ENCODE measurements around the gene RGSL1.

Gene RGSL1

DNA sequence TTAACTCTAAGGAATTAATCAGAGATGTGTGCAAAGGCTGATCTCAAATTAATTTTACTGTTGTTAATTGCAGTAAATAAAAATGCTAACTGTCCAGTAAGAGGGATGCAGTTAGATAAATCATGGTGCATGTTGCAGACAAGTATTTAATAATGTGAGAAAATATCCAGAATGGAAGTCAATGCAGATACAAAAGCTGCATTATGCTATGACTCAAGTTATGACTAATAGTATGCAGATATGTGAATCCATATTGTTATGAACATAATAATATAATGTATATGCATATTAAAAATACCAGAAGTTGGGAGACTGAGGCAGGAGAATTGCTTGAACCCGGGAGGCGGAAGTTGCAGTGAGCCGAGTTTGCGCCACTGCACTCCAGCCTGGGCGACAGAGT is 117.7 kb downstream of the RGSL1 start:
- TF ChIP-seq, protein P1, sequence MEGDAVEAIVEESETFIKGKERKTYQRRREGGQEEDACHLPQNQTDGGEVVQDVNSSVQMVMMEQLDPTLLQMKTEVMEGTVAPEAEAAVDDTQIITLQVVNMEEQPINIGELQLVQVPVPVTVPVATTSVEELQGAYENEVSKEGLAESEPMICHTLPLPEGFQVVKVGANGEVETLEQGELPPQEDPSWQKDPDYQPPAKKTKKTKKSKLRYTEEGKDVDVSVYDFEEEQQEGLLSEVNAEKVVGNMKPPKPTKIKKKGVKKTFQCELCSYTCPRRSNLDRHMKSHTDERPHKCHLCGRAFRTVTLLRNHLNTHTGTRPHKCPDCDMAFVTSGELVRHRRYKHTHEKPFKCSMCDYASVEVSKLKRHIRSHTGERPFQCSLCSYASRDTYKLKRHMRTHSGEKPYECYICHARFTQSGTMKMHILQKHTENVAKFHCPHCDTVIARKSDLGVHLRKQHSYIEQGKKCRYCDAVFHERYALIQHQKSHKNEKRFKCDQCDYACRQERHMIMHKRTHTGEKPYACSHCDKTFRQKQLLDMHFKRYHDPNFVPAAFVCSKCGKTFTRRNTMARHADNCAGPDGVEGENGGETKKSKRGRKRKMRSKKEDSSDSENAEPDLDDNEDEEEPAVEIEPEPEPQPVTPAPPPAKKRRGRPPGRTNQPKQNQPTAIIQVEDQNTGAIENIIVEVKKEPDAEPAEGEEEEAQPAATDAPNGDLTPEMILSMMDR (IDR thresholded peaks at IDR 0.05; ENCODE audit: insufficient read depth, low read length, missing control alignments), result no peak
- H3K4me3 ChIP-seq (ENCODE audit: low read depth, low read length), result no peak overlapping the region
- ChIA-PET POLR2A (no interaction called here), CTCF (interaction anchor here (1.5 kb wide), 1 partner anchor 214 kb away, joined by 3 read pairs; no protein-coding TSS in a partner anchor)
- no peak for DNase-seq (ENCODE audit: low read depth, low spot score)

DNA sequence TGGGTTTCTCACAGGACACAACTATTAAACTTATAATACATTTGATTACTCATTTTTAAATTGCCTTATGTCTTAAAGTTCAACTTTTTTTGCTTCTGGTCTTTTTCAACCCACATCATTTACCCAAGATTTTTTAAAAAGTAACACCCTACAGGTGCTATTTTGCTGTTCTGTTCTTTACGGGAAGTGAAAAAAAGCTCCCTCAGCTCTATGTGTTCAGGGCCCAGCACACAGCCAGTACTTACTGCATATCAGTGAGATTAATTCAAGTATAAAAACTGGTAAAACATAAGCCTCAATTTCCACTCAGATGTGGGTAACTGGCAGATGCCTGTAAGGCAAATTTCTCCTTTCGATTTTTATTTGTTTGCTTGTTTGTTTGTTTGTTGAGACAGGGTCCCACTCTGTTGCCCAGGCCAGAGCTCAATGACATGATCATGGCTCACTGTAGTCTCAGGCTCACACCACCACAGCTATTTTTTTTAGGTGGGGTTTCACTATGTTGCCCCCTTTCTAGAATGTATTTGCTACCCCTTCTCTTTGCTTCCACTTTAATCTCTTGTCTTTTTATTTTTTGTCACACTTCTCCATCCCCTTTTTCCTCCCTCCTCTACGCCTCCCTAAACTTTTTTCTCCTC is 118.8 kb downstream of the RGSL1 start:
- CTCF ChIA-PET, result no interaction called here
- POLR2A ChIA-PET, result no interaction called here
- H3K4me3 ChIP-seq (ENCODE audit: low read depth, low read length), result no peak overlapping the region
- no peak for DNase-seq (ENCODE audit: low read depth, low spot score)
- TF ChIP-seq, protein P1 (IDR thresholded peaks at IDR 0.05; ENCODE audit: insufficient read depth, low read length, missing control alignments), result no peak

DNA sequence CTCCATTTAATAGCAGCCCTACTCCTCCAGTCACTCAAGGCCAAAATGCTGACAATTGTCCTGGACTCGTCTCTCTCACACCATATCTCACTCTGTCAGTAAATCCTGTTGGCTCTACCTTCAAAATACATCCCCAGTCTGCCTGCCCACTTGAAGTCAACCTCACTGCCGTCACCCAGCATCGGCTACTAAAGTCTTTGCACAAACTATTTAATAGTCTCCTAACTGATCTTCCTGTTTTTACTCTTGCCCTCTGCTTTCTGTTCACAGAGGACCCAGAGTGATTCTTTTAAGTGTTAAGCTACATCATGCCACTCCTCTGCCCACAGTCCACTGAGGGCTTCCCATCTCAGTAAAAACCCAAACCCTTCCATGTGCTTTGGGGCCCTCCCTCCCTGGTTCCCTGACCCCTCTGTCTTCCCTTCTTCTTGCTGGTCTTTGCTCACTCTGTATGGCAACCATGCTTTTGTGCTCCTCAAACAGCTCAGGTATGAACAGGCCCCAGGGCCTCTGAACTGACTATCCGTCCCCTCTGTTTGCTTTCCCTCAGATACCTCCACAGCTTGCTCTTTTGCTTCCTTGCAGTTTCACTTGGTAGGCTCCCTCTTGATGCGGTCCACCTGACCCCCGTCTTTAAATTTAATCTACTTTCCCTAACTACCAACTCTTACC is 120.1 kb downstream of the RGSL1 start:
- H3K4me3 ChIP-seq (ENCODE audit: low read depth, low read length), result no peak overlapping the region
- TF ChIP-seq, protein P1 (IDR thresholded peaks at IDR 0.05; ENCODE audit: insufficient read depth, low read length, missing control alignments), result no peak
- ChIA-PET CTCF (no interaction called here), POLR2A (no interaction called here)
- DNase-seq (ENCODE audit: low read depth, low spot score), result no peak

DNA sequence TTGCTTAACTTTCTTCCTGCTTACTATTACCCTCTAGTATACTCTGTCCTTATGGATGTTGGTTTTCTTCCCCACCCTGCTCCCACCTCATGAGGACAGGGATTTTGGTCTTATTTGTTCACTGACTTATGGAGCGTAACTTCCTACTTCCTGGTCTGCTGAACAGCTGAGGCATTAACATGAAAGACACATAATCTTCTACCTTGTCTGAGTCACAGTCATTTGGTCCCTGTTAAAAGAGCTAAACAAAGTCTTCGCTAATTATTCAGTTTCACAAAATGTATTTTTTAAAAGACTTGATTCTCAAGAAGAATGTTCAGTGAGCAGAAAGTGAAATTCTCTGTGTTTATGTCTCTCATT is 120.6 kb downstream of the RGSL1 start:
- ChIA-PET POLR2A (no interaction called here), CTCF (no interaction called here)
- no peak for DNase-seq (ENCODE audit: low read depth, low spot score)
- no peak overlapping the region for H3K4me3 ChIP-seq (ENCODE audit: low read depth, low read length)
- TF ChIP-seq, protein P1 (IDR thresholded peaks at IDR 0.05; ENCODE audit: insufficient read depth, low read length, missing control alignments), result no peak

DNA sequence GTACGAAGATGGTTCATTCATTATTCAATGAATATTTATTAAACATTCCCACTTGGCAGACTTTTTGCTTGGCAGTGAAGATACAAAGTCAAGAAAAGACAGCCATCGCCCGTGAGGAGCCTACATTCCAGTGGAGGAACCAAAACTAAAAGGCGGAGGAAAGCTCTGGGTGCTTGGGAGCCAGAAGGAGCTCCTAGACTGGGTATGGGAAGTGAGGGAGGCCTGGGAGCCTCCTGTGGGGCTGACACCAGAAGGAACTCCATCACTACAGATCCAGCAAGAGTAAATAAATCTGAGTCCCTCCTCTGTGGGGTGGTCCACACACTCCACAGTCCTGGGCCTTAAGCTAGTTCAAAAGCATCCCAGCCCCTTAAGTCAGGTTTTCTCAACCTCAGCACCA is 124.2 kb downstream of the RGSL1 start:
- TF ChIP-seq, protein P1 (IDR thresholded peaks at IDR 0.05; ENCODE audit: insufficient read depth, low read length, missing control alignments), result no peak
- ChIA-PET POLR2A (no interaction called here), CTCF (interaction anchor here (0.8 to 2.9 kb wide), 2 partner anchors 21 to 26 kb away, joined by 3 to 13 read pairs; no protein-coding TSS in a partner anchor)
- no peak for DNase-seq (ENCODE audit: low read depth, low spot score)
- H3K4me3 ChIP-seq (ENCODE audit: low read depth, low read length), result no peak overlapping the region

DNA sequence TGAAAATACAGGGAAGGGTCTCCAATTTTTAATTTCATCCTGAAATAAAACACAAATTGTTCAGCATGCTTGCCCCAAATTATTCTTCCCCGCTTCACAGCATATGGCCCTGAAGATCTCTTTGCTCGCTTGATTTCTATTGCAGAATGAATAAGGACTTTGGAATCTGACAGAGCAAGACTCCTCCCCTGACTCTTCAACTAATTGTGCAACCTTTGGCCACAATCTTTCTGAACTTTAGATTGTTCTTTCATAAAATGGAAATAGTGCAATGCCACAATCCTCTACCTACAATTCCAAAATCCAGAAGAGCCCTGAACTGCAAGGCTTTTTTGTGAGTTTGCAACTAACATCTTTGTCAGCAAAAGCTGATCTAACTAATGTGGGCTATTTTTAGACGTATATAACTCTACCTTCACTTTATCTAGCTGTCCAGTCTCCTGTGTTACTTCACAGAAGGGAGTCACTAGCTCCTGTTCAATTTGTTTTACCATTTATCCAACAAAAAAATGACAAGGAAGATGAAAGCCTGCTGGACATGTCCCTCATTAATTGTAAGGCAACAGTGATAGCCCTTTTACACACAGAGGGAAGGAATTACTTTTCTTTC is 125.7 kb downstream of the RGSL1 start:
- ChIA-PET POLR2A (no interaction called here), CTCF (interaction anchor here (1.1 to 2.9 kb wide), 2 partner anchors 20 to 27 kb away, joined by 4 to 13 read pairs; no protein-coding TSS in a partner anchor)
- DNase-seq (ENCODE audit: low read depth, low spot score), result no peak
- H3K4me3 ChIP-seq (ENCODE audit: low read depth, low read length), result no peak overlapping the region
- TF ChIP-seq, protein P1 (IDR thresholded peaks at IDR 0.05; ENCODE audit: insufficient read depth, low read length, missing control alignments), result no peak

All from AG04449 (cell line).